Kidney tubule cell (primary cell): ENCODE data around the gene SLFN12L.

ENCODE experiments used
- DNase-seq: peaks from one replicate; pipeline ENCODE4 v3.0.0-alpha.2; 2018; ENCODE audit warnings: low spot score

SLFN12L gene

GRCh38 chr17:35432176-35433074 lies 105.1 kb downstream of the SLFN12L start, which contains the start of gene SLFN12:
Gene SLFN12, minus strand, starts transcription at chr17:35432500. Its CDS starts 9,472 bp downstream, at chr17:35423028.
- DNase-seq: peak; percentile 87

- no peak for DNase-seq
Measured at GRCh38 chr17:35429702-35430101, 107.8 kb downstream of the SLFN12L start.

- no peak for DNase-seq
Measured at GRCh38 chr17:35428229-35428628, 109.2 kb downstream of the SLFN12L start.

GRCh38 chr17:35423761-35424160 lies 113.7 kb downstream of the SLFN12L start:
- no peak for DNase-seq
